DOHH2 (cell line): ENCODE measurements around the gene DNAH14.
"Not testable (repeated sequence)": the region's sequence is repeated elsewhere in the genome, so short reads cannot be mapped to it uniquely, and the experiment has no call there.

ENCODE experiments used
- H3F3A ChIP-seq: fragments of 200-600 bp; sonication (generic), shearing (Covaris generic); 2 replicates; pipeline ENCODE4 v1.6.0; 2016; ENCODE audit warnings: antibody characterized with exemption, mild to moderate bottlenecking; ENCODE audit not compliant: control insufficient read depth, insufficient read depth
- H3K27ac ChIP-seq: fragments of 200-600 bp; sonication (generic); 2 replicates; pipeline ENCODE4 v1.5.1; 2014; ENCODE audit warnings: low read depth, mild to moderate bottlenecking, low read length, moderate library complexity
- H3K27me3 ChIP-seq: fragments of 200-600 bp; sonication (generic); 2 replicates; pipeline ENCODE4 v1.6.1; 2014; ENCODE audit warnings: mild to moderate bottlenecking, low read length, mixed read lengths; ENCODE audit not compliant: control insufficient read depth
- H3K36me3 ChIP-seq: fragments of 200-600 bp; sonication (generic); 2 replicates; pipeline ENCODE4 v1.6.1; 2014; ENCODE audit warnings: mild to moderate bottlenecking, low read length, moderate library complexity, mixed read lengths; ENCODE audit not compliant: control insufficient read depth
- H3K4me1 ChIP-seq: fragments of 200-600 bp; sonication (generic); 2 replicates; pipeline ENCODE4 v1.6.1; 2014; ENCODE audit warnings: mild to moderate bottlenecking, low read length, mixed read lengths; ENCODE audit not compliant: control insufficient read depth
- H3K4me2 ChIP-seq: fragments of 200-600 bp; sonication (generic); 2 replicates; pipeline ENCODE4 v1.6.0; 2014; ENCODE audit warnings: mild to moderate bottlenecking, low read length, moderate library complexity
- H3K4me3 ChIP-seq: fragments of 200-600 bp; sonication (generic); 2 replicates; pipeline ENCODE4 v1.5.1; 2014; ENCODE audit warnings: mild to moderate bottlenecking, low read length, mixed read lengths
- H3K79me2 ChIP-seq: fragments of 200-600 bp; sonication (generic); 2 replicates; pipeline ENCODE4 v1.6.1; 2014; ENCODE audit warnings: mild to moderate bottlenecking, low read length, mixed read lengths; ENCODE audit not compliant: control insufficient read depth
- H3K9me2 ChIP-seq: fragments of 200-600 bp; sonication (generic); replicated peaks from 2 replicates; pipeline ENCODE4 v1.6.1; 2014; ENCODE audit warnings: mild to moderate bottlenecking, low read length, mixed read lengths; ENCODE audit not compliant: control insufficient read depth
- H3K9me3 ChIP-seq: fragments of 200-600 bp; sonication (generic); 2 replicates; pipeline ENCODE4 v1.6.1; 2014; ENCODE audit warnings: antibody characterized with exemption, low read length, mixed read lengths; ENCODE audit not compliant: control insufficient read depth, insufficient read depth
- H4K20me1 ChIP-seq: fragments of 200-600 bp; sonication (generic); 2 replicates; pipeline ENCODE4 v1.6.0; 2014; ENCODE audit warnings: low read depth, mild to moderate bottlenecking, antibody characterized with exemption, low read length, moderate library complexity; ENCODE audit not compliant: control insufficient read depth, insufficient read depth
- EZH2phosphoT487 ChIP-seq: fragments of 200-600 bp; sonication (generic); IDR thresholded peaks from 2 replicates; pipeline ENCODE4 v1.6.1; 2017; ENCODE audit warnings: borderline replicate concordance, mild to moderate bottlenecking, antibody characterized with exemption, low read length, moderate library complexity, mixed read lengths
- TF ChIP-seq, protein P1 (sequence below): fragments of 200-600 bp; sonication (generic); IDR thresholded peaks from one replicate; pipeline ENCODE4 v1.5.1; 2014; ENCODE audit warnings: antibody characterized with exemption, mild to moderate bottlenecking, low read depth, low read length; ENCODE audit not compliant: poor library complexity, severe bottlenecking

Gene DNAH14

DNA sequence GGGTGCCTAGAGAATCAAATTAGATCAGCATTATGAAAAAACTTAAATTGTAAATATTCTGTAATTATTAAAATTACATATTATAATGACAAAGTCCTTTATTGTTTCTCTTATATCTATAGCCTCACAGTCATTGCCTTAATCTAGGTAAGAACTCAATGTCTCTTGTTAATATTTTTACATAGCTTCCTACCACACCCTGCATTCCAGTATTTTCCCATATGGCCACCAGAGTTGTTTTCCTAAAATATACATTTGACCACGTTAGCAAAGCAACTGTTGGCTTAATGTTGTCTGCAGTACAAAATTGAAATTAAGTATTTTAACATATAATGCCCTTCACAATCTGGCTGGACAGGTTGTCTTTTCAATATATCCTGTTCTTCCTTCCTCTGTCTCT, 230.3 kb downstream of the DNAH14 start:
- H3K4me2 ChIP-seq: no peak overlapping the region
- no peaks in the 10 kb centered on the region for H3K79me2 ChIP-seq
- no peaks in the 10 kb centered on the region for H3F3A ChIP-seq
- no peaks in the 10 kb centered on the region for H3K9me3 ChIP-seq
- no peaks in the 10 kb centered on the region for H3K9me2 ChIP-seq
- H3K27ac ChIP-seq: no peak overlapping the region
- no peaks in the 10 kb centered on the region for H3K36me3 ChIP-seq
- no peaks in the 10 kb centered on the region for H3K4me1 ChIP-seq
- H3K4me3 ChIP-seq: no peak overlapping the region
- no peaks in the 10 kb centered on the region for H4K20me1 ChIP-seq
- no peaks in the 10 kb centered on the region for H3K27me3 ChIP-seq
- TF ChIP-seq, protein P1, sequence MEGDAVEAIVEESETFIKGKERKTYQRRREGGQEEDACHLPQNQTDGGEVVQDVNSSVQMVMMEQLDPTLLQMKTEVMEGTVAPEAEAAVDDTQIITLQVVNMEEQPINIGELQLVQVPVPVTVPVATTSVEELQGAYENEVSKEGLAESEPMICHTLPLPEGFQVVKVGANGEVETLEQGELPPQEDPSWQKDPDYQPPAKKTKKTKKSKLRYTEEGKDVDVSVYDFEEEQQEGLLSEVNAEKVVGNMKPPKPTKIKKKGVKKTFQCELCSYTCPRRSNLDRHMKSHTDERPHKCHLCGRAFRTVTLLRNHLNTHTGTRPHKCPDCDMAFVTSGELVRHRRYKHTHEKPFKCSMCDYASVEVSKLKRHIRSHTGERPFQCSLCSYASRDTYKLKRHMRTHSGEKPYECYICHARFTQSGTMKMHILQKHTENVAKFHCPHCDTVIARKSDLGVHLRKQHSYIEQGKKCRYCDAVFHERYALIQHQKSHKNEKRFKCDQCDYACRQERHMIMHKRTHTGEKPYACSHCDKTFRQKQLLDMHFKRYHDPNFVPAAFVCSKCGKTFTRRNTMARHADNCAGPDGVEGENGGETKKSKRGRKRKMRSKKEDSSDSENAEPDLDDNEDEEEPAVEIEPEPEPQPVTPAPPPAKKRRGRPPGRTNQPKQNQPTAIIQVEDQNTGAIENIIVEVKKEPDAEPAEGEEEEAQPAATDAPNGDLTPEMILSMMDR: no peak
- no peak for TF ChIP-seq EZH2phosphoT487

DNA sequence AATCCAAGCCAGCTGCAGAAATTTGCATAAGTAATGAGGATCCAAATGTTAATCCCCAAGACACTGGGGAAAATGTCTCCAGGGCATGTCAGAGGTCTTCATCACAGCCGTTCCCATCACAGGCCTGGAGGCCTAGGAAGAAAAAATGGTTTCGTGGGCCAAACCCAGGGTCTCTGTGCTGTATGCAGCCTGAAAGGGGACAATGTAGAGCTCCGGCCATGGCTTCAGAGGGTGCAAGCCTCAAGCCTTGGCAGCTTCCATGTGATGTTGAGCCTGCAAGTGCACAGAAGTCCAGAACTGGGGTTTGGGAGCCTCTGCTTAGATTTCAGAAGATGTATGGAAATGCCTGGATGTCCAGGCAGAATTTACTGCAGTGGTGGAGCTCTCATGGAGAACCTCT, 247.9 kb downstream of the DNAH14 start:
- H3K9me3 ChIP-seq, H3K4me3 ChIP-seq, H3K4me1 ChIP-seq, H3K27me3 ChIP-seq, H3K79me2 ChIP-seq, H3K9me2 ChIP-seq, H3K36me3 ChIP-seq, H4K20me1 ChIP-seq, H3F3A ChIP-seq, H3K4me2 ChIP-seq, H3K27ac ChIP-seq: not testable (repeated sequence)

DNA sequence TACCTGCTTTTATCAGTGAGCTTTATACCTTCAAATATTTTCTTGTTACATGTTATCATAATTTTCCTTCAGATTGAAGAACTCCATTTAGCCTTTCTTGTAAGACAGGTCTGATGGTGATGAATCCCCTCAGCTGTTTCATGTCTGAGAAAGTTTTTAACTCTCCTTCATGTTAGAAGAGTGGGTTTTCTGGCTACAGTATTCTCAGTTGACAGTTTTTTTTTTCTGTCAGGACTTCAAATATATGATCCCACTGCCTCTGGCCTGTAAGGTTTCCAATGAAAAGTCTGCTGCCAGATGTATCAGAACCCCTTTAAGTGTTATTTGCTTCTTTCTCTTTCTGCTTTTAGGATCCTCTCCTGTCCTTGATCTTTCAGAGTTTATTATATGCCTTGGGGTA, 250.2 kb downstream of the DNAH14 start:
- TF ChIP-seq, protein P1: no peak
- TF ChIP-seq EZH2phosphoT487: no peak
- H3K9me2 ChIP-seq: no peaks in the 10 kb centered on the region
- H3K27ac ChIP-seq: no peak overlapping the region
- H3K9me3 ChIP-seq: no peaks in the 10 kb centered on the region; the same call in 1 of the 2 replicates
- no peaks in the 10 kb centered on the region for H4K20me1 ChIP-seq
- no peaks in the 10 kb centered on the region for H3K79me2 ChIP-seq
- no peaks in the 10 kb centered on the region for H3K27me3 ChIP-seq
- H3K4me1 ChIP-seq: no peaks in the 10 kb centered on the region
- H3F3A ChIP-seq: no peaks in the 10 kb centered on the region
- no peak overlapping the region for H3K4me2 ChIP-seq
- no peak overlapping the region for H3K4me3 ChIP-seq
- no peaks in the 10 kb centered on the region for H3K36me3 ChIP-seq

DNA sequence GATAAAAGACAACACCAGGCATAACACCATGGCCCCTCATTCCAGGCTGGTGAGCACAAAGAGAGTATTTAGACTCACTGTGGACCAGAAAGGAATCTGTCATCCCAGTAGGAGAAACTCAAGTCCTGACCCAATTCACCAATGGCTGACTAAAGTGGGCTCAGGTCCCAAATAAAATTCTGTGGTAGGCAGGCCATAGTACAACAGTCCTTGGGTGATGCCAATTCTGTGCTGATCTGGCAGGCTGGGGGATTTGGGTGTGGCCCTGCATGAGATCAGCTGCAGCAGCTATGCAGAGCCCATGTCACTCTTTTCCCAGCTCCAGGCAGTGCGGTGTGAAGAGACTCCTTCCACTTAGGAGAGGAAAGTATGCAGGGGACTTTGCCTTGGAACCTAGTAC, 253.2 kb downstream of the DNAH14 start:
- Histone ChIP-seq H3K9me3 (no peaks in the 10 kb centered on the region; the same call in 1 of the 2 replicates), H3K4me1 (no peaks in the 10 kb centered on the region), H4K20me1 (no peaks in the 10 kb centered on the region), H3K4me2 (no peak overlapping the region), H3K36me3 (no peaks in the 10 kb centered on the region), H3K79me2 (no peaks in the 10 kb centered on the region), H3K27me3 (no peaks in the 10 kb centered on the region), H3K4me3 (no peak overlapping the region), H3K9me2 (no peaks in the 10 kb centered on the region), H3K27ac (no peak overlapping the region), H3F3A (no peaks in the 10 kb centered on the region)
- TF ChIP-seq, protein P1: no peak
- no peak for TF ChIP-seq EZH2phosphoT487
